VCaP (cell line): ENCODE measurements around the gene CD74.

ENCODE experiments used
- H3K27ac ChIP-seq: fragments of 450-650 bp; 2 replicates; pipeline ENCODE4 v1.5.1; 2017
- CTCF ChIP-seq: fragments of 450-650 bp; conservative IDR thresholded peaks from 2 replicates; pipeline ENCODE4 v1.5.1; 2017; ENCODE audit warnings: mild to moderate bottlenecking, moderate library complexity

Gene CD74

GRCh38 chr5:150397146-150397781, 15.4 kb downstream of the CD74 start:
- no peak for TF ChIP-seq CTCF
- no peak overlapping the region for H3K27ac ChIP-seq

GRCh38 chr5:150396267-150396666, 16.4 kb downstream of the CD74 start:
- H3K27ac ChIP-seq = no peak overlapping the region

GRCh38 chr5:150395688-150395975, 17.1 kb downstream of the CD74 start:
- no peak overlapping the region for H3K27ac ChIP-seq
- no peak for TF ChIP-seq CTCF

More at GRCh38 chr5:150396267-150396666, 16.4 kb downstream of the CD74 start:
- no peak for TF ChIP-seq CTCF

- no peak for TF ChIP-seq CTCF
- no peak overlapping the region for H3K27ac ChIP-seq
Observed at GRCh38 chr5:150394912-150395687, 17.6 kb downstream of the CD74 start.

- H3K27ac ChIP-seq = no peak overlapping the region
- TF ChIP-seq CTCF = no peak
Observed at GRCh38 chr5:150394131-150394530, 18.6 kb downstream of the CD74 start.

- no peak overlapping the region for H3K27ac ChIP-seq
- TF ChIP-seq CTCF = no peak
Observed at GRCh38 chr5:150393096-150393645, 19.5 kb downstream of the CD74 start.

- H3K27ac ChIP-seq = no peak overlapping the region
- no peak for TF ChIP-seq CTCF
Observed at GRCh38 chr5:150392680-150393079, 20.0 kb downstream of the CD74 start.
